RWPE2 (cell line): Measurements from ENCODE around the gene CSMD2.
"Not testable (repeated sequence)": the region's sequence is repeated elsewhere in the genome, so short reads cannot be mapped to it uniquely, and the experiment has no call there.

Experiments
- ATAC-seq: fragments of 200-7000 bp; cut with Tn5 transposase; 3 replicates; pipeline ENCODE4 v1.9.1; 2021; ENCODE audit warnings: low read depth
- DNase-seq: peaks from one replicate; pipeline ENCODE4 v3.0.0-alpha.2; 2020; ENCODE audit warnings: low spot score
- H3K27ac ChIP-seq: fragments of 450-650 bp; 2 replicates; pipeline ENCODE4 v1.5.1; 2017; ENCODE audit warnings: mild to moderate bottlenecking; ENCODE audit not compliant: poor library complexity, severe bottlenecking
- H3K27me3 ChIP-seq: fragments of 250-450 bp; sonication (Bioruptor Pico); 2 replicates; pipeline ENCODE4 v1.5.1; 2021; ENCODE audit warnings: mild to moderate bottlenecking, moderate library complexity; ENCODE audit not compliant: insufficient read depth, poor library complexity, severe bottlenecking
- H3K36me3 ChIP-seq: fragments of 250-450 bp; sonication (Bioruptor Pico); 2 replicates; pipeline ENCODE4 v1.5.1; 2020; ENCODE audit warnings: low read depth, mild to moderate bottlenecking, moderate library complexity
- H3K4me1 ChIP-seq: fragments of 250-450 bp; sonication (Bioruptor Pico); 2 replicates; pipeline ENCODE4 v1.5.1; 2021; ENCODE audit warnings: mild to moderate bottlenecking, moderate library complexity; ENCODE audit not compliant: insufficient read depth, poor library complexity, severe bottlenecking
- H3K4me3 ChIP-seq: fragments of 250-450 bp; sonication (Bioruptor Pico); 2 replicates; pipeline ENCODE4 v1.5.1; 2021; ENCODE audit warnings: mild to moderate bottlenecking, moderate library complexity; ENCODE audit not compliant: severe bottlenecking
- H3K9me3 ChIP-seq: fragments of 250-450 bp; sonication (Bioruptor Pico); 2 replicates; pipeline ENCODE4 v1.5.1; 2021; ENCODE audit warnings: mild to moderate bottlenecking, moderate library complexity; ENCODE audit not compliant: severe bottlenecking
- TF ChIP-seq, protein P1 (sequence below): fragments of 450-650 bp; IDR thresholded peaks from one replicate; pipeline ENCODE4 v1.5.1; 2017; ENCODE audit warnings: mild to moderate bottlenecking, moderate library complexity; ENCODE audit not compliant: poor library complexity, severe bottlenecking

CSMD2 gene

DNA sequence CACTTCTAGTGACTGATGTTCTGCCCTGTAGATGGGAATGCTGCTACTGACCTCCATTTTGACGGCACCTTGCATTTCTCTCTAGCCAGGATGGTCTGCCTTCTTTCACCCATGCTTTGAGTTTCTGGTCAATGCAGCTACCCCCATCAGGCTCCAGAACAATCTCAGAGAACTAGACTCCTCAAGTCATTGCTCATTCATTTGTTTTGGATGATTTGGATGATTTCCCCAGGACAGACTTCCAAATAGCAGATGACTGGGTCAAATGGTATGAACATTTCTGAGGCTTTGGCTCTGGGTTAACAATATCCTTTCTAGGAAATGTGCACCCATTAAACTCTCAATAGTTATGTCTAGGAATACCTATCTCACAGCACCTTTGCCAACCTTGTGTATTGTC, 63.9 kb downstream of the CSMD2 start:
- Histone ChIP-seq H3K27ac (no peak overlapping the region), H3K4me3 (no peak overlapping the region), H3K27me3 (no peaks in the 10 kb centered on the region), H3K36me3 (no peaks in the 10 kb centered on the region), H3K9me3 (no peaks in the 10 kb centered on the region), H3K4me1 (no peaks in the 10 kb centered on the region)
- ATAC-seq (no peak), DNase-seq (no peak)
- TF ChIP-seq, protein P1, sequence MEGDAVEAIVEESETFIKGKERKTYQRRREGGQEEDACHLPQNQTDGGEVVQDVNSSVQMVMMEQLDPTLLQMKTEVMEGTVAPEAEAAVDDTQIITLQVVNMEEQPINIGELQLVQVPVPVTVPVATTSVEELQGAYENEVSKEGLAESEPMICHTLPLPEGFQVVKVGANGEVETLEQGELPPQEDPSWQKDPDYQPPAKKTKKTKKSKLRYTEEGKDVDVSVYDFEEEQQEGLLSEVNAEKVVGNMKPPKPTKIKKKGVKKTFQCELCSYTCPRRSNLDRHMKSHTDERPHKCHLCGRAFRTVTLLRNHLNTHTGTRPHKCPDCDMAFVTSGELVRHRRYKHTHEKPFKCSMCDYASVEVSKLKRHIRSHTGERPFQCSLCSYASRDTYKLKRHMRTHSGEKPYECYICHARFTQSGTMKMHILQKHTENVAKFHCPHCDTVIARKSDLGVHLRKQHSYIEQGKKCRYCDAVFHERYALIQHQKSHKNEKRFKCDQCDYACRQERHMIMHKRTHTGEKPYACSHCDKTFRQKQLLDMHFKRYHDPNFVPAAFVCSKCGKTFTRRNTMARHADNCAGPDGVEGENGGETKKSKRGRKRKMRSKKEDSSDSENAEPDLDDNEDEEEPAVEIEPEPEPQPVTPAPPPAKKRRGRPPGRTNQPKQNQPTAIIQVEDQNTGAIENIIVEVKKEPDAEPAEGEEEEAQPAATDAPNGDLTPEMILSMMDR, result no peak

DNA sequence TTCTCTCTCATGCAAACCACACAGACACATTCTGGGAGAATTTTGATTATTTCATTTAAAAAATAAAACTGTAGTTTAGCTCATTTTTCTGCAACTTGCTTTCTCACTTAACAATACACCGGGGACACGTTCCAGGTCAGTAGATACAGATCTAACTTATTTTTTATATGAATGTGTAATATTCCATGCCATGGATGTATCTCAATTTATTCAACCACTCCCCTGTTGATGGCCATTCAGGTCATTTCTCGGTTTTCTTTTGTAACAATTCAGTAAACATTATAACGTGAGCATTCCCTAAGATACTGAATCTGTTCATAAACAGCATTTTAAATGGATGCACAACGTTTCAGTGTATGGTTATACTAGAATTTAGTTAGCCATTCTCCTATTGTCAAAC, 64.7 kb downstream of the CSMD2 start:
- no peaks in the 10 kb centered on the region for H3K4me1 ChIP-seq
- DNase-seq, result no peak
- no peak overlapping the region for H3K4me3 ChIP-seq
- H3K27ac ChIP-seq, result no peak overlapping the region
- TF ChIP-seq, protein P1, result no peak
- ATAC-seq, result no peak
- H3K9me3 ChIP-seq, result no peaks in the 10 kb centered on the region
- no peaks in the 10 kb centered on the region for H3K36me3 ChIP-seq
- no peaks in the 10 kb centered on the region for H3K27me3 ChIP-seq

DNA sequence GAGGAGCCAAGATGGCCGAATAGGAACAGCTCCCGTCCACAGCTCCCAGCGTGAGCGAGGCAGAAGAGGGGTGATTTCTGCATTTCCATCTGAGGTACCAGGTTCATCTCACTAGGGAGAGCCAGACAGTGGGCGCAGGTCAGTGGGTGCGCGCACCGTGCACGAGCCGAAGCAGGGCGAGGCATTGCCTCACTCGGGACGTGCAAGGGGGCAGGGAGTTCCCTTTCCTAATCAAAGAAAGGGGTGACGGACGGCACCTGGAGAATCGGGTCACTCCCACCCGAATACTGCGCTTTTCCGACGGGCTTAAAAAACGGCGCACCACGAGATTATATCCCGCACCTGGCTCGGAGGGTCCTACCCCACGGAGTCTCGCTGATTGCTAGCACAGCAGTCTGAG, 72.6 kb downstream of the CSMD2 start:
- not testable (repeated sequence) for DNase-seq, H3K4me1 ChIP-seq, H3K4me3 ChIP-seq, ATAC-seq, H3K27me3 ChIP-seq, H3K36me3 ChIP-seq, H3K27ac ChIP-seq, H3K9me3 ChIP-seq

DNA sequence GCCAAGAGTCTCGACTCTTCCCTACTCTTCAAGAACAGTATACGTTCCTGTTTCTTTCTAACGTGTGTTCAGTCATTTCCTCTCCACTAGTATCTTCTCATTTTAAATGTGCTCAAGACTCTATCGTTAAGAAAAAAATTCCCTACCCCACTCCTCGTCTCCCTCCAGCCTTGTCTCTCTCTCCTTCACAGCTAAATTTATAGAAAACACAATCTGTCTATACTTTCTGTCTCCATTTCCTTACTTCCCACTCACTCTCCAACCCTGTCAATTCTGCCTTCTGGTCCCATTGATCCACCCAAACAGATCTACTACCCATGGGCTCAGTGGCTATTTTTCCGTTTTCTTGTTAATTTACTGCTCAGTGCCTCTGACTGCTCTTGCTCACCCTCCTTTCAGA, 75.3 kb downstream of the CSMD2 start:
- no peak for DNase-seq
- no peaks in the 10 kb centered on the region for H3K27me3 ChIP-seq
- H3K9me3 ChIP-seq, result no peaks in the 10 kb centered on the region
- H3K36me3 ChIP-seq, result no peaks in the 10 kb centered on the region
- no peak overlapping the region for H3K4me3 ChIP-seq
- H3K27ac ChIP-seq, result no peak overlapping the region
- no peak for ATAC-seq
- H3K4me1 ChIP-seq, result no peaks in the 10 kb centered on the region
- TF ChIP-seq, protein P1, result no peak

DNA sequence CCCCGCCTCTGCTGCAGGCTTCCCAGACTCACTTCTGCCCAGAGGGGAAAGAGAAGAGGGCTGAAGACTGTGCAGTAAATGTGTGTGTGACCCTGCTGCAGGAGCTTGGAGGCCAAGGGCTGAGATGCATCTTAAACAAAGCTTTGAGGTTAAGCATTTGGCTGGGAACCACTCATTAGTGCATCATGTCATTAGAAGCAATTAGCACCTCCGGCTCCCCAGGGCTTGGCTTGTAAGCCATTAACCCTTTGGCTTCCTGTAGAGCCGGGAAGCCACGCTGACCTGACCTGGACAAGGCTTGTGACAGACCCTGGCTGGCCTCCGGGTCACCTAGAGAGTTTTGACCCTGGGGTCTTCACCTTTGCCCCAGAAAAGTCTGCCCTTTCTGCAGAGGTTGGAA, 77.0 kb downstream of the CSMD2 start:
- no peak overlapping the region for H3K4me3 ChIP-seq
- TF ChIP-seq, protein P1, result no peak
- H3K27ac ChIP-seq, result no peak overlapping the region
- no peak for ATAC-seq
- H3K9me3 ChIP-seq, result no peaks in the 10 kb centered on the region
- H3K36me3 ChIP-seq, result no peaks in the 10 kb centered on the region
- H3K27me3 ChIP-seq, result no peaks in the 10 kb centered on the region
- H3K4me1 ChIP-seq, result no peaks in the 10 kb centered on the region
- DNase-seq, result no peak
